Measurements from ENCODE around the gene RSPO1. TPM values are rescaled to one million over a fixed set of nuclear protein-coding genes. Genes with fewer than 3 reads are reported as not detected.

Gene RSPO1
- total RNA-seq, 2 experiments from 2014 or later: not detected

Other genes with a start within 250 kb of the RSPO1 start
- gene ZC3H12A, start 160.3 kb downstream of the RSPO1 start, total RNA-seq: 10 to 100 TPM; 29.7 to 31.2 TPM
- gene MEAF6, start 120.1 kb downstream of the RSPO1 start, total RNA-seq: 10 to 100 TPM; 66.8 to 72.2 TPM
- 10 to 100 TPM; 18.7 to 21.3 TPM for gene SNIP1, start 80.6 kb downstream of the RSPO1 start, total RNA-seq
- gene DNALI1, start 78.0 kb downstream of the RSPO1 start, total RNA-seq: under 1 TPM in 1 of 2 experiments, not detected in 1; 0.16 TPM
- gene GNL2, start 39.0 kb downstream of the RSPO1 start, total RNA-seq: 10 to 100 TPM; 82.3 to 98.8 TPM
- 10 to 100 TPM; 61.2 to 61.7 TPM for gene CDCA8, start 57.6 kb upstream of the RSPO1 start, total RNA-seq
- under 1 TPM; 0.43 to 0.51 TPM for gene EPHA10, start 130.2 kb upstream of the RSPO1 start, total RNA-seq
- gene MANEAL, start 159.0 kb upstream of the RSPO1 start, total RNA-seq: 1 to 10 TPM; 1.0 TPM
- gene C1orf122, start 172.9 kb upstream of the RSPO1 start, total RNA-seq: 10 to 100 TPM; 10.8 to 17.9 TPM
- gene YRDC, start 173.3 kb upstream of the RSPO1 start, total RNA-seq: 10 to 100 TPM; 22.9 to 36.3 TPM
- gene MTF1, start 224.7 kb upstream of the RSPO1 start, total RNA-seq: 10 to 100 TPM; 16.1 to 23.8 TPM